H1 (cell line): ENCODE data around the gene ABITRAM. TPM values are rescaled to one million over a fixed set of nuclear protein-coding genes. Genes with fewer than 3 reads are reported as not detected.

Source experiments
- E2F6 ChIP-seq: IDR thresholded peaks from 2 replicates; pipeline ENCODE4 v1.6.1; 2012; ENCODE audit warnings: inconsistent platforms
- HDAC2 ChIP-seq, 2 experiments: fragments of 300-600 bp in 1 of 2; sonication (generic) in 1 of 2; IDR thresholded peaks; 2 replicates each; pipeline ENCODE4 v1.6.1; 2011 to 2012; ENCODE audit warnings: low read depth in 2 of 2, low read length in 2 of 2, mild to moderate bottlenecking in 2 of 2, moderate library complexity in 2 of 2, borderline replicate concordance in 1 of 2, inconsistent platforms in 1 of 2
- JUN ChIP-seq: IDR thresholded peaks from 2 replicates; pipeline ENCODE4 v1.6.1; 2011; ENCODE audit warnings: low read depth, mild to moderate bottlenecking, improper control_type of control experiment, low read length
- SIX5 ChIP-seq: IDR thresholded peaks from 2 replicates; pipeline ENCODE4 v1.6.1; 2011; ENCODE audit warnings: mild to moderate bottlenecking, low read depth, low read length
- SP4 ChIP-seq: IDR thresholded peaks from 2 replicates; pipeline ENCODE4 v1.6.1; 2012; ENCODE audit warnings: low read length, inconsistent platforms
- TAF7 ChIP-seq: optimal IDR thresholded peaks from 2 replicates; pipeline ENCODE3; 2011; ENCODE audit warnings: low read depth, mild to moderate bottlenecking, inconsistent platforms, low read length, moderate library complexity, borderline replicate concordance
- TCF12 ChIP-seq: IDR thresholded peaks from 2 replicates; pipeline ENCODE4 v1.6.1; 2011; ENCODE audit warnings: low read depth, mild to moderate bottlenecking, low read length
- polyA plus RNA-seq, 7 experiments: library from polyadenylated mRNA; depleted of rRNA in 3 of 7; stranded (reverse) in 5 of 7; unstranded in 2 of 7; fragments of >200 nt in 5 of 7; fragments of 200-250 nt in 2 of 7; gene quantifications; 1 replicate in 5 of 7; 2 replicates in 1 of 7; 4 replicates in 1 of 7; pipeline versions ENCODE4 v1.2.1 to v1.2.3, GENCODE V29; 2011 to 2013; ENCODE audit warnings: missing spikeins in 2 of 7, mixed read lengths in 2 of 7
- total RNA-seq: library from RNA; stranded (reverse); fragmentation: NEBNext Ultra II Directional; extraction: Animal tissue kit (Norgen Biotek cat#: 25700); gene quantifications from 2 replicates; pipeline ENCODE4 v1.2.1, GENCODE V29; 2021

Gene ABITRAM
- total and polyA plus RNA-seq, 2 of the 8 experiments (the other 6 are each of a cell fraction or from before 2014, with no cell fraction given): 8.4 to 9.0 TPM

GRCh38 chr9:108911820-108912219 lies 22.4 kb upstream of the ABITRAM start (continued):
- no peak for TF ChIP-seq E2F6
- TF ChIP-seq TAF7: no peak
- no peak for TF ChIP-seq SP4
- no peak for TF ChIP-seq HDAC2 (IDR thresholded peaks at IDR 0.05; ENCODE audit: borderline replicate concordance in 1 of 2, low read depth in 2 of 2, low read length in 2 of 2)
- no peak for TF ChIP-seq TCF12
- no peak for TF ChIP-seq SIX5
- TF ChIP-seq JUN: no peak
